ENCODE measurements around the gene CRACR2A. TPM values are rescaled to one million over a fixed set of nuclear protein-coding genes. Genes with fewer than 3 reads are reported as not detected.

CRACR2A gene
- polyA plus RNA-seq, 1 donor, result 1.3 TPM

GRCh38 chr12:3651585-3652424 is 101.1 kb downstream of the CRACR2A start:
- DNase-seq (ENCODE audit: low read depth), result no peak

GRCh38 chr12:3647504-3647903 is 105.4 kb downstream of the CRACR2A start:
- no peak for DNase-seq (ENCODE audit: low read depth)

- DNase-seq (ENCODE audit: low read depth), result no peak
Observed at GRCh38 chr12:3646561-3647241, 106.2 kb downstream of the CRACR2A start.

- DNase-seq (ENCODE audit: low read depth), result no peak
Observed at GRCh38 chr12:3645091-3645490, 107.8 kb downstream of the CRACR2A start.

- no peak for DNase-seq (ENCODE audit: low read depth)
Observed at GRCh38 chr12:3644104-3644503, 108.8 kb downstream of the CRACR2A start.

GRCh38 chr12:3641428-3642018 is 111.4 kb downstream of the CRACR2A start:
- DNase-seq (ENCODE audit: low read depth), result no peak

GRCh38 chr12:3636328-3636727 is 116.6 kb downstream of the CRACR2A start:
- no peak for DNase-seq (ENCODE audit: low read depth)

GRCh38 chr12:3634348-3634747 is 118.6 kb downstream of the CRACR2A start:
- no peak for DNase-seq (ENCODE audit: low read depth)

GRCh38 chr12:3633396-3633795 is 119.5 kb downstream of the CRACR2A start:
- no peak for DNase-seq (ENCODE audit: low read depth)

GRCh38 chr12:3632754-3633153 is 120.2 kb downstream of the CRACR2A start:
- DNase-seq (ENCODE audit: low read depth), result no peak

- no peak for DNase-seq (ENCODE audit: low read depth)
Observed at GRCh38 chr12:3632256-3632655, 120.7 kb downstream of the CRACR2A start.

GRCh38 chr12:3631759-3632158 is 121.2 kb downstream of the CRACR2A start:
- DNase-seq (ENCODE audit: low read depth), result no peak

- DNase-seq (ENCODE audit: low read depth), result no peak
Observed at GRCh38 chr12:3631272-3631637, 121.7 kb downstream of the CRACR2A start.

- no peak for DNase-seq (ENCODE audit: low read depth)
Observed at GRCh38 chr12:3630621-3631271, 122.2 kb downstream of the CRACR2A start.

- DNase-seq (ENCODE audit: low read depth), result no peak
Observed at GRCh38 chr12:3630111-3630510, 122.8 kb downstream of the CRACR2A start.

- DNase-seq (ENCODE audit: low read depth), result no peak
Observed at GRCh38 chr12:3629057-3629830, 123.7 kb downstream of the CRACR2A start.

GRCh38 chr12:3628629-3629028 is 124.3 kb downstream of the CRACR2A start:
- DNase-seq (ENCODE audit: low read depth), result no peak

- no peak for DNase-seq (ENCODE audit: low read depth)
Observed at GRCh38 chr12:3627336-3627735, 125.6 kb downstream of the CRACR2A start.

- no peak for DNase-seq (ENCODE audit: low read depth)
Observed at GRCh38 chr12:3624273-3624672, 128.6 kb downstream of the CRACR2A start.

GRCh38 chr12:3622822-3623690 is 129.9 kb downstream of the CRACR2A start:
- no peak for DNase-seq (ENCODE audit: low read depth)
